Measurements from ENCODE around the gene GABBR2.

- TF ChIP-seq EZH2 (IDR thresholded peaks at IDR 0.05; ENCODE audit: borderline replicate concordance, low read depth, low read length, poor library complexity, severe bottlenecking) = no peak
- TF ChIP-seq, protein P1, sequence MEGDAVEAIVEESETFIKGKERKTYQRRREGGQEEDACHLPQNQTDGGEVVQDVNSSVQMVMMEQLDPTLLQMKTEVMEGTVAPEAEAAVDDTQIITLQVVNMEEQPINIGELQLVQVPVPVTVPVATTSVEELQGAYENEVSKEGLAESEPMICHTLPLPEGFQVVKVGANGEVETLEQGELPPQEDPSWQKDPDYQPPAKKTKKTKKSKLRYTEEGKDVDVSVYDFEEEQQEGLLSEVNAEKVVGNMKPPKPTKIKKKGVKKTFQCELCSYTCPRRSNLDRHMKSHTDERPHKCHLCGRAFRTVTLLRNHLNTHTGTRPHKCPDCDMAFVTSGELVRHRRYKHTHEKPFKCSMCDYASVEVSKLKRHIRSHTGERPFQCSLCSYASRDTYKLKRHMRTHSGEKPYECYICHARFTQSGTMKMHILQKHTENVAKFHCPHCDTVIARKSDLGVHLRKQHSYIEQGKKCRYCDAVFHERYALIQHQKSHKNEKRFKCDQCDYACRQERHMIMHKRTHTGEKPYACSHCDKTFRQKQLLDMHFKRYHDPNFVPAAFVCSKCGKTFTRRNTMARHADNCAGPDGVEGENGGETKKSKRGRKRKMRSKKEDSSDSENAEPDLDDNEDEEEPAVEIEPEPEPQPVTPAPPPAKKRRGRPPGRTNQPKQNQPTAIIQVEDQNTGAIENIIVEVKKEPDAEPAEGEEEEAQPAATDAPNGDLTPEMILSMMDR (conservative IDR thresholded peaks at IDR 0.05; ENCODE audit: low read depth, low read length) = no peak
These were observed 363.7 kb downstream of the GABBR2 start for GRCh38 chr9:98345011-98345410.

Data from A673 (cell line).